ENCODE results near the gene CTDSP2.
"Not testable (repeated sequence)": the region's sequence is repeated elsewhere in the genome, so short reads cannot be mapped to it uniquely, and the experiment has no call there.

The CTDSP2 gene

DNA sequence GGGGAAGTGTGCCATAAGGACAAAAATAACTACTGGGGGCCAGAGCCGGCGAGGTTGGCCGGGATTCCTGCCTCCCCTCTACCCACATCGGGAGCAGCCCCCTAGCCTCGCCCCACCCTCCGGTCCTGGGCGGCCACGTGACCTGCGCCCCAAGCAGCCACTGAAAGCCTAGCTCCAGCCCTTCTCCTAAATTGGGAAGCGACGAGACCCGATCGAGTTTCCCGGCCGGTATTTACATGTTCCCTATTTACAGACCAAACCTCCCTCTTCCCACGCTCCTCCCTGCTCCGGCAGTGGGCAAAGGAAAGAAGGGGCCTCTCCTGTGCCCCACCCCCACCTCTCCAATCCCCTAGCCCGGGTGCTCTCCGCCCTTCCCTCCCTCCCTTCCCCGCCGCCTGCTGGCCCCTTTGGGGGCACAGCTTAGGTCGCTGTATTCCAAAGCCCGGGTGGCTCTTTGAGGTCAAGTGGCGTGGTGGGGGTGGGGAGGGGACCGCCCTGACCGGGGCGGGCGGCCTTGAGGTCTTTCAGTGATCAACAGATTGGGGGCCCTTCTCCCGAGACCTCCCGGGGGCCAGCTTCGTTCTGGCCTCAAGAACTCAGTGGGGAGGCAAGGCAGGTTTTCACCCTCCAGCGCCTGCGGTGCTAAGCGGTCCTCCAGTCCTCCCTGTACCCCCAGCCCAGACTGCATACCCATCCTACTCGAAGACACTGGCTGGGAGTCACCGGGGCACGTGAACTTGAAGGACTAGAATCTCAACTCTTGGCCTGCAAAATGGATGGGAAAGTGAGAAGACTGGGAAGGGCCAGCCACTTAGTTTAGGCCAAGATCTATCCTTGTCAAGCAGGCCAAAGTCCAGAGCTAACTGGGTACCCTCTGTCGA is 6.3 kb upstream of the CTDSP2 start:
- no peak for DNase-seq (ENCODE audit: low read depth in 3 of 3)

DNA sequence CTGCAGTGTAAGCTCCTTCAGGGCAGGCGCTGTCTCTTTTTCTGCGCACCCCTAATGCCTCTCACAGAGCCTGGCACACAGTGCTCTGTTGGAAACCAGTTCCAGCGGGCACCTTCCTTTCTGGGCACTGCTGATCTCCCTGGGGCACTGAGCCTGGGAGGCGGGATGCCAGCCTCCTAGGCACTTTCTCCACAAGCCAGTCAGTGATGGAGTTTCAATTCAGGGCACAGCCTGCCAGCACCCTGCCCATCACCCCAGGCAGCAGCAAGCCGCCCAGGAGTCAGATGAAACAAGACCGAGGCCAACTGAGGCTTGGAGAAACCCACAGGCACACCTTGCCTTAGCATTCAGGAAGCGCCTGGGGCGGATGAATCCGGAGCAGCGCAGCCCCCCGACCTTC is 5.7 kb upstream of the CTDSP2 start:
- no peak for DNase-seq (ENCODE audit: low read depth in 3 of 3)

DNA sequence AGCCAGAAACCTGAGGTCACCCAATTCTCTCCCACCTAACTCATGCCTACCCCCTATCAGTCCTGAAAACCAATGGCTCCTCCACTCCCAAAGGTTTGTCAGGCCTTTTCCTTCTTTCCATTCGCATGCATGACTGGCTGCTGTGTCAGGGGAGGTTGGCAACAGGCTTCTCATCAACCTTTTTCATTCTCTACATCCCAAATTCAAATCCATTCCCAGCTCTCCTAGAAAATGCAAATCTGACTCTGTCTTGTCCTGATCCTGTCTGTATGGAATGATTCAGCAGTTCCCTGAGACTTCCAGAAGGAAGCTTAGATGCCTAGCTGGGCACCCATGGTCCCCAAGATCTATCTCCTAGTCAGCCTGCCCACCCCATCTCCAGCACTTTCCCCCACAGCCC is 5.0 kb upstream of the CTDSP2 start:
- no peak for DNase-seq (ENCODE audit: low read depth in 3 of 3)

DNA sequence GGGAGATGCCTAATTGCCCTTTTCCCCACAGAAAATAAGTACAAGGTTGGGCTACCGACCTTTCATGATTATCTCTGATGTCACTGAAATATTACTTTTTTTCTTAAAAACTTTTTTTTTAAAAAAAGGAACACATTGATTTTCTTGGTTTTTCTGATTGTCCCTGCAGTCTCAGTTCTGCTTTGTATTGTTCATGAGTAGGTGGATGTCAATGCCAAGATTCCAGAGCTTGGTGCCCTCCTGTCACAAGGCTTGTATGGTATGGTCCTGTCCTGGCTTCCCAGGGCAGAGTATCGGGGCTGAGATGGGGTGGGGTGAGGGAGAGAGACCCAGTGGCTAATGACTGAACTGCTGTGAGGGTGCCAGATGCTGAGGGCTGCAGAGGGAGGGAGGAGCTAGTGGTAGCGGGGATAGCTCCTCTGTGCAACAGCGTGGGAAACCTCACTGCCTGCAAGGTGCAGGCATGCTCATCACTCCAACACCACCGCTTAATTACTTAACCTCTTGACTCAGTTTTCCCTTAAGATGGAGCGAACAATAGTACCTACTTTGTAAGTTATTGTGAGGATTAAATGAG is 4.4 kb upstream of the CTDSP2 start:
- no peak for DNase-seq (ENCODE audit: low read depth in 3 of 3)

DNA sequence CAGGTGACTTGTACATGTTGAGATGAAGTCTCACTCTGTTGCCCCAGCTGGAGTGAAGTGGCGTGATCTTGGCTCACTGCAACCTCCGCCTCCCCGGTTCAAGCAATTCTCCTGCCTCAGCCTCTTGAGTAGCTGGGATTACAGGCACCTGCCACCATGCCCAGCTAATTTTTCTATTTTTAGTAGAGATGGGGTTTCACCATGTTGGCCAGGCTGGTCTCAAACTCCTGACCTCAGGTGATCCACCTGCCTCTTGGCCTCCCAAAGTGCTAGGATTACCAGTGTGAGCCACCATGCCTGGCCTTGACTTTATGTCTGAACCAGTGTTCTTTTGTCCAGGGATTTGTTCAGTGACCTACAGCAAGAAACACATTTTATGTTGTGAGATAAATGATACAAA is 2.9 kb upstream of the CTDSP2 start:
- DNase-seq (ENCODE audit: low read depth in 3 of 3): not testable (repeated sequence)

DNA sequence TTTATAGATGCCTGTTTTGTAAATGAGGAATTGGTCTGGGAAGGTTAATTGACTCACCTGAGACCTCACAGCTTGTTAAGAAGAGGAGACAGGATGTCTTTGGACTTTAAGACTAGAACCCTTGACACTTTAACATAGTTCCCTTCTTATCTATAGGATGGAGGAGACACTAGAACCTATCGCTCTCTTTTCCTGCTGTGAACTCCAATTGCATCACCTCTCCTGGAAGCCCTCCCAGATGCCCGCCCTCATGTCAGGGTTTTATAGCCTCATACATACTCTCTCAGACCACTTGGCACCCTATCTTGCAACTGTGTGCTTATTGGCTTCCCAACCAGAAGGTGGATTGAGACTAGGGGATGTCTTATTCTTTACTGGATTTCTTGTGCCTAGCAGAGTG is 2.5 kb upstream of the CTDSP2 start:
- no peak for DNase-seq (ENCODE audit: low read depth in 3 of 3)

DNA sequence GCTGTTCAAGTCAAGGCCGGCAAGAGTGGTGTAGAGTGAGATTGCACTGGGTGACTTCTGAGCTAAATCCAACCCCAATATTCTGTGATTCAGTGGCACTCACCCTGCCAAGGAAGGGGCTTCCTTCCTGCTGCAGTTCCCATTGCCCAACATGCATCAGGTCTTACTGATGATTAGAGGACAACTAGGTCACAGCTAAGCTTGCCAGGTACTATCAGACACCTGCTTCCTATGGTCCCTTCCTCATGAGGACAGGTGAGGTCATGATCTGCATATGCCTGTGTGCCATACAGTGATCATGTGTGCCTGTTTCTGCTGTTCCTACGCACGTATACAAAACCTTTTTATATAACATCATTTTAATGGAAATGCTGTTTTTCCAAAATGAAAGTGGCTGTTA is 1.7 kb upstream of the CTDSP2 start:
- no peak for DNase-seq (ENCODE audit: low read depth in 3 of 3)

DNA sequence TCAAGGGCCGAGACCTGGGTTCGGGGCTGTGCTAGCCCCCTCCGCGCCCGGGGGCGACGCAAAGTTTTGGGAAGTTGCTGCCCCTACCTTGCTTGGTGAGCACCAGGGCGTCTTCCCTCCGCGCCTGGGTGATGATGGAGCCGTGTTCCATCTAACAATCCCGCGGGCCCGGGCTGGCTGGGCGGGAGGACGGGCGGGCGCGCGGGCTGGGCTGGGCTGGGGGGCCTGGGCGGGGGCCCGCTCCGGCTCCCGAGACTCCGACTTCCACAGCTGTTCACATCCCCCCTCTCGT is 298 bp downstream of the CTDSP2 start:
- peak in 1 of 3 experiments; percentile 29 for DNase-seq (ENCODE audit: low read depth in 3 of 3)

DNA sequence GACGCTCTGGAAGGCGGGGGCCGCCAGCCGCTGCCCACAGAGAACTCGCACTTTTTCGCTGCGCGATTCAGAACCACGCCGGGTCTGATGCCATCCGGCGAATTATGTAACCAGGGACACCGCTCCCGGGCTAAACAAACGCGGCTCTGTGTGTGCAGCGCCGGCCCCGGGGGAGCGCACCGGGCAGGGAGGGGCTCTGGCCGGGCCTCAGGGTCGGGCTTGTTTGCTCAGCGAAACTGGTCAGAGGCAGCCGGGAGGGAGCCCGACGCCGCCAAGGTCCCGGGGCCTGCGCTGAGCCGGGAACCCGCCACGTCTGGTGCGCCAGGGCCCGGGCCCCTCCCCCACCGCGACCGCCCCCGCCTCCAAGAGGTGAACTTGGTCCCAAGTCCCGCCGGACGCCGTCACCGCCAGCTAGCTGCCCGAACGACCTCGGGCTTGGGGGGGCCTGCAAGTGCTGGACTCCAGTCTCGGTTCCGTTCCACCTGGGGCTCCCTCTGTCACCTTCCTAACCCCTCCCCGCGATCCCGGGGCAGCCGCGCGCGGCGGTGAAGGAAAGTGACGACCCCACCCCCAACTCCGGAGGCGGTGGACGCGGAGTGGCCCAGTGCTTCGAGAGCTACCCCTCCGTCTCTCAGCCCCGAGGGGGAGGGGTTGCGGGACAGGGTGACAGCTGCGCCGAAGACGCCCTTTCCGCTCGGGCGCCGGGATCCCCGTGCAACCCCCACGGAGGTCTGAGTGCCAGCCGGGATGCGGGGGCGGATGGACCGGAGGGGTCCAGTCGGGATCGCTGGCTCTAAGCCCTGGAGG is 848 bp downstream of the CTDSP2 start:
- peak; percentile 32 to 63 (median 32) for DNase-seq (ENCODE audit: low read depth in 3 of 3)

DNA sequence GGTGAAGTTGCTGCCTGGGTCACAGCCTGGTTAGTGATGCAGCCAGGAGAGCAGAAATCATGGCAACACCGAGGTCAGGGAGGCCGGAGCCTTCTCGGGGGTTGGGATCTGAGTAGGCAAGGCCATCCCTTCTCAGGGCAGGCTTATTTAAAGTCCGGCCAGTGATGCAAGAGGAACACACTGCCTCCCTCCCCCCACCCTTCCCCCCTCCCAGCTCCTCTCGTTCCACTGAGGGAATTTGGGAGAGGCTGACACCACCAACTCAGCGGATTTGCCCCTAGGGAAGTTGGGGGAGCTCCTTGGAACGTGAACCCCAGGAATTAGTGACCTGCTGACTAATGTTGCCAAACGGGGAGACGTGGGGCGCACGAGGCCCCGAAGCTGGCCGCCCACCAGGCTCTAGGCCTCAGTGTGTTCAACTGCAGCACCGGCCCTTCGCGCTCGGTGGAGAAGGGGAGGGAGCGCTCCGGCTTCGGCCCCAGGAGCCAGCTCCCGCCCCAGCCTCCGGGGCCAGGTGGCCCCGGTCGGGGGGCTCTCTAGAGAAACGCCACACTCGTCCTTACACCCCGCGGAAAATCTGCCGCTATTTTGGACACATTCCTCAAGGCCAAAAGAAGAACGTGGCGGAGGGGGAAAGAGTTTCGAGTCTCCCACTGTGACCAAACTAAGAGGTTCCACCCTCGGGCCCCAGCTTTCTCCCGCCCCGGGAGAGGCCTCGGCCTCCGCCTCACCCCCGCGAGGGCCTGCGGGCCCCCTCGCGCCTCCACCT is 1.6 kb downstream of the CTDSP2 start:
- peak in 1 of 3 experiments; percentile 40 for DNase-seq (ENCODE audit: low read depth in 3 of 3)

DNA sequence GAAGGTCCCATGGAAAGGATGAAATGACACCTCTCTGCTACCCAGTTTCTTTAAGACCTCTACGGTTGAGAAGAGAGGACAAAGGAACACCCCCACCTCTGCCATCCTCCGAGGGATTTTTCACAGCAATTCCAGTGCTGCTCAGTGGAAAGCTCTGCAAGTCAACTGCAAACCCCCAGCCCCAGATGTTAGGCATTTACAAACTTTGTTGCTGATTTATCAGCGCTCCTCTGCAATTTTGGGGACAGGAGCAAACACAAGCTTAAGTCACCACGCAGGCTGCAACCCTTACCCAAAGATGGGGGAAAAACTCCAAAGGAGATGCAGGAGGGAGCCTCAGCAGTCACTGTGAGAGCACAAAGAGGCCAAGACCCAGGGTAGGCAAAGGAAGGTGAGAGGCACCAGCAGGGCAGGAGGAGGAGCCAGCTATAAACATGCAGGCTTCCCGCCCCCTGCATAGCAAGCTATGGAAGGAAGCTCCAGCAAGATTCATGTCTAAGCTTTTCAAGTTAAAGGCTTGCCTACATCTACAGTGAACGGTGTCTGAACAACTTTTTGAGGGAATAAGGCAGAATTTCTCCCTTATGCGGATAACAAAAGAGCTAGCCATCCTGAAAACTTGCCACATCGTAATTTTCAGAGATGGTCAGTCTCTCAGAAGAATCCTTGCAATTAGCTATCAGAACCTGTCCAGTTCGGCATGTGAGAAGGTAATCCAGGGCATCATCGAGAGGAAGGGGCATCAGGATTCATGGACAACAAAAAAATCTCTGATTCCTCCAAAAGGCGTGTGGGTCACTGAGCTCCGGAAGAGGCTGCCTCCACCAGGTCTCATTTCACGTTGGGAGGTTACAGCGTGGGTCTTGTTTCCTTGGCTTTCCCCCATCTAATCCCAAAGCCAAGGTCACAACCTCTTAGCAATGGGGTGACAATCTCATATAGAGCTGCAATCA is 3.9 kb downstream of the CTDSP2 start:
- DNase-seq (ENCODE audit: low read depth in 3 of 3): peak in 2 of 3 experiments; percentile 26 to 31

DNA sequence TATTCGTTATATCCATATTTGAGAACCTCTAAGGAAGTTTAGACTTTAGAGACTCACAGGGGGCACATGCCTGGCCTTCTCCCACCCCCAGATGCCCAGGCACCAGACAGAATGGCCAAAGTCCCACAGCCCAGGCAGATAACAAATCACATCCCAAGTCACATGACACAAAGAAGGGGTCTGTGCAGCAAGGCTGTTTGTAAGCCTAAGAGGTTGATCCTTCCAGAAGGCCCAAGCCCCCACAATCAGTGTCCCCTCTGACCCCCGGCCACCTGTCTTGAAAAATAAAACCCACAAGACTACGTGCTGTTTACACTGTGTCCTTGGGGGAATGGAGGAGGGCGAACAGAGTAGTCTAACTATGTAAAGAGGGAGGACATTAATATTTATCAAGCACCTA is 5.1 kb downstream of the CTDSP2 start:
- no peak for DNase-seq (ENCODE audit: low read depth in 3 of 3)

DNA sequence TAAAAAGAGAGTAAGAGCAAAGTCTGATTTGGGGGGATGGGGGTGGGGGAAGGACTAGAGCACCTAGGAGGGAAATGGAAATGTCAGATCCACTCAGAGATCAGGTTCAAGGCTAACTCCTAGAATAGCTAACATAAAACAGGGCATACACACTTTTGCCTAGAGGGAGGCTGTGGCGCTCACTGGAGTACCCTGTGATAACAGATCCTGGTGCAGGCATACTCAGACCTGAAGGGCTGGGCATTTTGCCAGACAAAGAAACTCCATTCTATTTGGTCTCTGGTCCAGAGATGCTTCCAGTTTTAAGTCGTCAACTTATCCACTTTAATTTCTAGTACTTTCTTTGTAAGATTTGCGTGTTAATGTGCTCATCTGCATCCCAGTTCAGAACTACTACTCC is 5.8 kb downstream of the CTDSP2 start:
- no peak for DNase-seq (ENCODE audit: low read depth in 3 of 3)

DNA sequence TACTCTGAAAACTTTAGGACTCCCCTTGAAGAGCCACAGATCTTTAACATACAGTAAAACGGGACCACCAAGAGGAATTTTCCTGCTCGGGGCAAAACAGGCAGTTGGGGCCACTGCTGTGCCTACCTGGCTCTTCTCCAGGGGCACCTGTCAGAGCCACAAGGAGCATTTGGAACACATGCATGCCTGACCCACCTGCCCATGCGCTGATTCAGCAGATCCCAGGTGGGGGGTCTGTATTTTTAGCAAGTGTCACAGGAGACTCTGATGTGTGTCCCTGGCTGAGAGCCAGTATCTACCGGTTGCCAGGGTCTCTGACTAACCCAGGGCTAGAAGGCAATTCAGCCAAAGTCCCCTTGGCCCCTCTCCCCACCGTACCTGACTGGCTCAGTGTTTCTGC is 6.5 kb downstream of the CTDSP2 start:
- no peak for DNase-seq (ENCODE audit: low read depth in 3 of 3)

DNA sequence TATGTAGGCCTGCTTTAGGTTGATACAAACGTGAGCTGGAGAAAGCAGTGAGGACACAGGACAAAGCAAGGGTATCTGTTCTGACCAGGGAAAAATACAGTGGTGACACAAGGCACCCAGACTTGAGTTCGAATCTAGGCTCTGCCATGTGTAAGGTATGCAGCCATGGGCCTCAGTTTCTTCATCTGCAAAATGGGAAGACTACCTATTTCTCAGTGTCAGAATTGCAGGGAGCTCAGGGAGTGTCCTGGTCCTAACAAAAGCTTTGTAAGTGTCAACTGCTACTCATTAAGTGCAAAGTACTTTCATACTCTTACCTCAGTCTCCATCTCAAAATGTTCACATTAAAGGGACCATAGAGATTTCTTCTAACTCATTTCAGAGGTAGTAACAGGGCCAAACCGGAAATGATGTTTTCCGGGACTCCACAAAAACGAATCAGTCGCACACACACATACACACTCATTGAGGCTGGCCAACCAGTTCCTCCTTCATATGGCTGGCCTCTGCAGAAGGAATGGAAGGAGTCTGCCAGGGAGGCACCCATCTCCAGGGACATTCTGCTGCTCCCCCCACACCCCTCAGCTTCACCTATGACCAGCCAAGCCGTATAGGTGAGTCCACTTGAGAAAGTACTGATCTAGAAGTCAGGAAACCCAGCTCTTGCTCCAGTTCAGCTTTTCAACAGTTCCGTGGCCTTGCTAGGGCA is 7.8 kb downstream of the CTDSP2 start:
- no peak for DNase-seq (ENCODE audit: low read depth in 3 of 3)

DNA sequence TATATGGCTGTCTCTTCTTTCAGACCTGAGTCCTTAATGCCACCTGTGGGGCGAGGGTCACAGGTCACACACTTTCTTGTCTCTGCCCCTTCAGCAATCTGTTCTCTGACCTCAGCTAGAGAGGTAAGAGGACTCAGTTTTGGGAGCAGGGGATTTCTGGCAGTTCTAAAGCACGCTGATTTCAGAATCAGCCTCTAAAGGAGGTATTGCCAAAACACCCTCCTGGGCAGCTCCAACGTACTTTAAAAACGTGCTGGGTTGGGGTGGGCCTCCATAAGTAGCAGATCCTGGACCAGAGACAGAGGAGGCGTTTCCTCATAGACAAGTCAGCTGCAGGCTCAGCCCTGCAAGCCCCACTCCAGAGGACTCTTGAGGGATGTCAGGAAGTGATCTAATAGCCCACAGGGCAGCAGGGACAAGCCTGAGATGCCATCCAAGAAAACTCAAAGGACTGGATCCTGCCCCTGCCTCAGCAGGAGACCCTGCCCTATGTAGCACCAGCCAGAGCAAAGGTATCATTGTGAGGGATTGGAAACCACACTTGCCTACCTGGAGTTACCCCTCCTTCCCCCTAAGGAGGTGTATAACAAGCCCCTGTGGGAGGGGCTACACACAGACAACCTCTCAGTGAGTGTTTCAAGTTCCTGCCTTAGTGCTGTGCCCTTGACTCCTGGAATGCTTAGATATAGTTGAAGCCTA is 8.5 kb downstream of the CTDSP2 start:
- DNase-seq (ENCODE audit: low read depth in 3 of 3): no peak

DNA sequence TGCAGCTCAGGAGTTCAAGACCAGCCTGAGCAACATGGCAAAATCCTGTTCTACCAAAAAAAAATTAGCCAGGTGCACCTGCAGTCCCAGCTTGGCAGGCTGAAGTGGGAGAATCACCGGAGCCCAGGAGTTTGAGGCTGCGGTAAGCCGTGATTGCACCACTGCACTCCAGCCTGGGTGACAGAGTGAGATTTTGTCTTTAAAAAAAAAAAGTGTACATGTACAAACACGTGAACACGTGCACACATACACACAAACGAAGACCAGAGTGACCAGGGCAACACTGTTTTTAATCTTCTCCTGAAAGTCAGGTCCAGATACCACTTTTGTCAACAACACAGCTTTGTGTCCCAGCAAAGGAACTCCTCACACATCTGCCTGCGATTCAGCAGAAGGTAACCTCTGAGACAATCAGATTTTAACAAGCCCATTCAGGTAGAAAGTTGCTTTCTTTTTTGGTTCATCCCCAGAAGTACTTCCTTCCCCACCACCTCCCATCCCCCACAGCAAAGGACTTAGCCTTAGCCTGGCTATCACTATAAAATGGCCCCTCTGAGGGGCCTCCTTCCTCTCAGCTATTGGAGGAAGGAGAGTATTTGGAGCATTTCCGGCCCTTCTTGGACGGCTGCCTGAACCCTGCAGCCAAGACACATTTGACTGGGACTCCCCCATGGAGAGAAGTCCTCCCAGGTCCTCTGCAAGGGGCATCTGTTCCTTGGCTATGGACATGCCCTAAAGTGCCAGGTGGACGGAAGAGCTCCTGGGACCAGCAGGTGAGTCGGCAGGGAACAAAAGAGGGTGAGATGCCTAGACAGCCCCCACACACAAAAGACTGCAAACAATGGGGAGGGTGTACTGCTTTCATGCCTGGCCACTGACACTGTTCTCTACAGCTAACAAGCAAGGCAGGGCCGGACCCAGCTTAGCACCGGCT is 9.8 kb downstream of the CTDSP2 start:
- no peak for DNase-seq (ENCODE audit: low read depth in 3 of 3)

All from stimulated activated CD4-positive, alpha-beta T cell treated with anti-CD3 and anti-CD28 coated beads, TNF-alpha, amount 100 ng/mL, for 24 hours (primary cell).